Activated naive CD4-positive, alpha-beta T cell treated with anti-CD3 and anti-CD28 coated beads, Interleukin-2, amount 50 U/mL, for 16 hours (primary cell): Measurements from ENCODE around the gene GLS2.

Experiments
- DNase-seq: peaks from one replicate; pipeline ENCODE4 v3.0.0-alpha.2; 2020

Gene GLS2

GRCh38 chr12:56434828-56435227, 53.1 kb downstream of the GLS2 start:
- no peak for DNase-seq

GRCh38 chr12:56431850-56432249, 56.1 kb downstream of the GLS2 start:
- DNase-seq: no peak

- no peak for DNase-seq
Observed at GRCh38 chr12:56431288-56431687, 56.7 kb downstream of the GLS2 start.

- no peak for DNase-seq
Observed at GRCh38 chr12:56425940-56426438, 62.0 kb downstream of the GLS2 start.

GRCh38 chr12:56425193-56425592, 62.8 kb downstream of the GLS2 start:
- no peak for DNase-seq
